OCI-LY7 (cell line): Measurements from ENCODE around the gene CDC20B. TPM values are rescaled to one million over a fixed set of nuclear protein-coding genes. Genes with fewer than 3 reads are reported as not detected.

Experiments
- microRNA-seq: library from miRNA; unstranded; fragments of <30 nt; microRNA quantifications from one replicate; pipeline ENCODE4 v1.2.0, GENCODE V29; 2022; ENCODE audit warnings: borderline replicate concordance
- small RNA-seq: library from RNA; depleted of rRNA; stranded (forward); fragments of <200 nt; gene quantifications from one replicate; pipeline ENCODE3, GENCODE V24; 2014
- total RNA-seq, 2 experiments: library from RNA; depleted of rRNA in 1 of 2; stranded (reverse); fragments of >200 nt in 1 of 2; shearing (Covaris generic) in 1 of 2; gene quantifications; 2 replicates each; pipeline ENCODE4 v1.2.3, GENCODE V29; 2014 to 2022

CDC20B gene
- total RNA-seq, 2 experiments from 2014 or later = not detected

Small RNA genes within 50 kb of the gene (microRNA-seq; reads per million reads assigned to microRNA genes)
- gene MIR449A (43.2 reads per million, percentile 43 among the genes with 10 or more reads in this experiment), gene MIR449B (not detected), gene MIR449C (3.0 reads per million)

Small RNA genes within 50 kb of the gene (small RNA-seq; reads per million reads assigned to genes)
- gene MIR449A = not detected
- not detected for gene MIR449B
- not detected for gene MIR449C

Other genes starting within 250 kb of the CDC20B start
- not detected in 2 replicates for gene ESM1, start 187.6 kb downstream of the CDC20B start, total RNA-seq (2014; rRNA removed; shearing (Covaris generic))
- not detected in 2 replicates for gene ESM1, start 187.6 kb downstream of the CDC20B start, total RNA-seq (2022)
- gene GZMK, start 148.9 kb downstream of the CDC20B start, total RNA-seq (2014; rRNA removed; shearing (Covaris generic)) = not detected in 2 replicates
- not detected in 2 replicates for gene GZMK, start 148.9 kb downstream of the CDC20B start, total RNA-seq (2022)
- not detected in 2 replicates for gene GZMA, start 70.5 kb downstream of the CDC20B start, total RNA-seq (2014; rRNA removed; shearing (Covaris generic))
- not detected in 2 replicates for gene GZMA, start 70.5 kb downstream of the CDC20B start, total RNA-seq (2022)
- gene GPX8, start 13.0 kb downstream of the CDC20B start, total RNA-seq (2014; rRNA removed; shearing (Covaris generic)) = not detected in 2 replicates
- not detected in 2 replicates for gene GPX8, start 13.0 kb downstream of the CDC20B start, total RNA-seq (2022)
- gene MCIDAS, start 54.1 kb upstream of the CDC20B start, total RNA-seq (2014; rRNA removed; shearing (Covaris generic)) = not detected in 2 replicates
- 0.21 TPM in 1 of 2 replicates, not detected in the other for gene MCIDAS, start 54.1 kb upstream of the CDC20B start, total RNA-seq (2022)
- 1.3 and 2.4 TPM in 2 replicates for gene CCNO, start 60.4 kb upstream of the CDC20B start, total RNA-seq (2014; rRNA removed; shearing (Covaris generic))
- gene CCNO, start 60.4 kb upstream of the CDC20B start, total RNA-seq (2022) = 2.3 and 3.3 TPM in 2 replicates
- gene DHX29, start 134.5 kb upstream of the CDC20B start, total RNA-seq (2014; rRNA removed; shearing (Covaris generic)) = 12.7 and 13.2 TPM in 2 replicates
- gene DHX29, start 134.5 kb upstream of the CDC20B start, total RNA-seq (2022) = 17.4 and 19.9 TPM in 2 replicates
- gene MTREX, start 134.8 kb upstream of the CDC20B start, total RNA-seq (2014; rRNA removed; shearing (Covaris generic)) = 62.7 and 84.7 TPM in 2 replicates
- gene MTREX, start 134.8 kb upstream of the CDC20B start, total RNA-seq (2022) = 118 and 125 TPM in 2 replicates